Measurements from ENCODE around the gene DDX11. TPM values are rescaled to one million over a fixed set of nuclear protein-coding genes. Genes with fewer than 3 reads are reported as not detected.
"Not testable (repeated sequence)": the region's sequence is repeated elsewhere in the genome, so short reads cannot be mapped to it uniquely, and the experiment has no call there.

DDX11 gene
- total RNA-seq (2022) (47.8 and 48.7 TPM in 2 replicates), Bru-seq, nascent RNA (percentile 65 among the genes with signal in this experiment), BruChase-seq, experiment 1, labeled RNA remaining after a 6-hour chase (percentile 65 among the genes with signal in this experiment), BruChase-seq, experiment 2, labeled RNA remaining after a 2-hour chase (percentile 68 among the genes with signal in this experiment)
- long read RNA-seq, transcript DDX11-223 (27 exons, 3,079 nt), result major isoform, 5 of 38 reads
- long read RNA-seq, partial matches to known transcripts, result 8 of 38 reads
- long read RNA-seq, other reads (novel, unspliced or antisense), result 25 of 38 reads

- H3K27me3 Mint-ChIP-seq (ENCODE audit: insufficient read depth, unreplicated experiment); intact Hi-C loops (cut with micrococcal nuclease); BruUV-seq (replicated peaks); H3K9me3 Mint-ChIP-seq (ENCODE audit: unreplicated experiment): not testable (repeated sequence)
- POLR2A ChIA-PET, result interaction anchor here (1.6 kb wide), 1 partner anchor 172 kb away, joined by 4 read pairs; no protein-coding TSS in a partner anchor
- Mint-ChIP-seq H3K27ac (ENCODE audit: low read depth, unreplicated experiment) (peak within 1 kb of the TSS; percentile 95), H3K36me3 (ENCODE audit: insufficient read depth, unreplicated experiment) (peaks cover 24% of the 10 kb centered on the region), H3K4me1 (ENCODE audit: insufficient read depth, unreplicated experiment) (peaks cover 19% of the 10 kb centered on the region), H3K4me3 (ENCODE audit: unreplicated experiment) (peak within 1 kb of the TSS; percentile 97)
- peak; percentile 91 for DNase-seq (ENCODE audit: unreplicated experiment)
- CTCF ChIA-PET, result interaction anchor here (0.6 to 1.2 kb wide), 2 partner anchors 76 to 223 kb away, joined by 3 to 5 read pairs; no protein-coding TSS in a partner anchor
These were observed at the start of gene DDX11 for GRCh38 chr12:31073527-31074332. DDX11 (plus strand) TSS chr12:31073860; CDS start chr12:31078394, 4,534 bp downstream.

GRCh38 chr12:31026202-31026601, 47.5 kb upstream of the DDX11 start:
- H3K4me3 Mint-ChIP-seq (ENCODE audit: unreplicated experiment), result no peak overlapping the region
- no peak for TF ChIP-seq CTCF (IDR thresholded peaks at IDR 0.05; ENCODE audit: unreplicated experiment)
- intact Hi-C loops (cut with micrococcal nuclease), result no loop called here
- H3K27ac Mint-ChIP-seq (ENCODE audit: low read depth, unreplicated experiment), result no peak overlapping the region
- H3K4me1 Mint-ChIP-seq (ENCODE audit: insufficient read depth, unreplicated experiment), result peaks cover 2% of the 10 kb centered on the region
- CTCF ChIA-PET, result interaction anchor here (0.7 kb wide), 1 partner anchor 42 kb away, joined by 3 read pairs; no protein-coding TSS in a partner anchor
- no TSS peak for BruUV-seq (replicated peaks)
- POLR2A ChIA-PET, result interaction anchor here (0.6 to 1.0 kb wide), 2 partner anchors 15 to 143 kb away, joined by 3 to 6 read pairs; no protein-coding TSS in a partner anchor
- H3K9me3 Mint-ChIP-seq (ENCODE audit: unreplicated experiment), result peaks cover 8% of the 10 kb centered on the region
- H3K36me3 Mint-ChIP-seq (ENCODE audit: insufficient read depth, unreplicated experiment), result peaks cover 5% of the 10 kb centered on the region
- H3K27me3 Mint-ChIP-seq (ENCODE audit: insufficient read depth, unreplicated experiment), result peaks cover 13% of the 10 kb centered on the region
- DNase-seq (ENCODE audit: unreplicated experiment), result no peak

GRCh38 chr12:31027006-31027405, 46.7 kb upstream of the DDX11 start:
- H3K27ac Mint-ChIP-seq (ENCODE audit: low read depth, unreplicated experiment), result not testable (repeated sequence)

GRCh38 chr12:31029468-31029867, 44.2 kb upstream of the DDX11 start:
- peaks cover 8% of the 10 kb centered on the region for H3K9me3 Mint-ChIP-seq (ENCODE audit: unreplicated experiment)
- H3K36me3 Mint-ChIP-seq (ENCODE audit: insufficient read depth, unreplicated experiment), result peaks cover 5% of the 10 kb centered on the region
- peaks cover 10% of the 10 kb centered on the region for H3K4me1 Mint-ChIP-seq (ENCODE audit: insufficient read depth, unreplicated experiment)
- H3K27me3 Mint-ChIP-seq (ENCODE audit: insufficient read depth, unreplicated experiment), result no peaks in the 10 kb centered on the region
- no peak overlapping the region for H3K27ac Mint-ChIP-seq (ENCODE audit: low read depth, unreplicated experiment)
- no TSS peak for BruUV-seq (replicated peaks)
- TF ChIP-seq CTCF (IDR thresholded peaks at IDR 0.05; ENCODE audit: unreplicated experiment), result no peak
- ChIA-PET POLR2A (no interaction called here), CTCF (no interaction called here)
- H3K4me3 Mint-ChIP-seq (ENCODE audit: unreplicated experiment), result no peak overlapping the region
- DNase-seq (ENCODE audit: unreplicated experiment), result no peak
- intact Hi-C loops (cut with micrococcal nuclease), result no loop called here

More at GRCh38 chr12:31027006-31027405, 46.7 kb upstream of the DDX11 start:
- H3K9me3 Mint-ChIP-seq (ENCODE audit: unreplicated experiment); intact Hi-C loops (cut with micrococcal nuclease); BruUV-seq (replicated peaks); DNase-seq (ENCODE audit: unreplicated experiment); H3K36me3 Mint-ChIP-seq (ENCODE audit: insufficient read depth, unreplicated experiment); H3K4me3 Mint-ChIP-seq (ENCODE audit: unreplicated experiment); H3K4me1 Mint-ChIP-seq (ENCODE audit: insufficient read depth, unreplicated experiment); H3K27me3 Mint-ChIP-seq (ENCODE audit: insufficient read depth, unreplicated experiment); CTCF ChIA-PET: not testable (repeated sequence)
- POLR2A ChIA-PET, result interaction anchor here (0.6 kb wide), 1 partner anchor 144 kb away, joined by 3 read pairs; no protein-coding TSS in a partner anchor
